Measurements from ENCODE around the gene PLA2G4F.

The PLA2G4F gene

DNA sequence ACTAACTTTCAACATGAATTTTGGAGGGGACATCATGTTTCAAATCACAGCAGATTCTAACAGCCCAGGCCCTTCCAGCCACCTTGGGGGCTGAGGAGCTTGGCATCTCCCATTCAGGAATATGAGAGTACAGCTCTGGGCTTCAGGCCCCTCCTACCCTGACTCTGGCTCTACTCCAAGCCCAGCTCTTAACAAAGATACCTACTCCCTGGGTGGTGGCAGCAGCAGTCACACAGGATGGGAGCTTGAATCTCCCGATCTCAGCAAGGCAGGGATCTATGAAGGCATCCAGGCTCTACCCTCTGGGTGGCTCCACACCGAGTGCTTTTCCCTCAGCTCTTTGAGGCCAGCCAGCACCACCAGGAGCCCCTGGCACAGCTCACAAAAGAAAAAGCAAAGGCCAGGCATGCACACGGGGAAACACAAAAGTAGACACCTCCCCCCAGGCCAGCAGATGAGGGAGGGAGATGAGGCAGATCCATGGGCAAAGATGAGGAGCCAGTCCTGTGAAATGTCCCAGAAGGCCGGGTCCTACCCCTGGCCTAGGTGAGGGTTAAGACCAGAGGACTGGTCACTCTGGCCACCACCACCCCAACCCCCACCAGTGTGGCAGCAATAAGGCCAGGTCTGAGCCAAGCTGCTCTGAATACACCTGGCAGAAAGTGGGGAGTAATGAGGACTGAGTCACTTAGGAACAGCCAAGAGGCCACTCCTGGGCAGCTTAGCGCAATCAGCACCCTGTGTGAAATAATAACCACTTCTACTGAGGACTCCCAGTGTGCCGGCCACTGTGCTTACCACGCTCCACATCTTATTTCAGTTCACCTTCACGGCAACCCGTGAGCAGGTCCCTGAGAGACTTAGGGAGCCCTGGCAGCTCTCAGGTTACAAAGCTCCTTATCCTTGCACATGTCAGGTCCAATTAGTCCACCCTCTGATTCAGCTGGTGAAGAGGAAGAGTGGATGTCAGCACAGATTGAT is 24.3 kb downstream of the PLA2G4F start:
- no peak for DNase-seq (ENCODE audit: low read depth)

GRCh38 chr15:42131006-42131405 is 25.4 kb downstream of the PLA2G4F start:
- DNase-seq (ENCODE audit: low read depth) = no peak

GRCh38 chr15:42130246-42130986 is 26.0 kb downstream of the PLA2G4F start:
- no peak for DNase-seq (ENCODE audit: low read depth)

- no peak for DNase-seq (ENCODE audit: low read depth)
Measured at GRCh38 chr15:42129364-42129763, 27.1 kb downstream of the PLA2G4F start.

DNA sequence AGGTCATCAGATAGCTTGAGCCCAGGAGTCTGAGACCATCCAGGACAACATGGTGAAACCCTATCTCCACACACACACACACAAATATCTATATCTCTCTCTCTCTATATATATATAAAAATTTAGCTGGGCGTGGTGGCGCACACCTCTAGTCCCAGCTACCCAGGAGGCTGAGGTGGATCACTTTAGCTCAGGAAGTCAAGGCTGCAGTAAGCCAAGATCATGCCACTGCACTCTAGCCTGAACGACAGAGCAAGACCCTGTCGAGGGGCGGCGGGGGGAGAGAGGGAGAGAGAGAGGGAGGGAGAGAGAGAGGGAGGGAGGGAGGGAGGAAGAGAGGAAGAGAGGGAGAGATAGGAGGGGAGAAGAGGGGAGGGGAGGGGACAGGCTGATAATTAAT is 28.0 kb downstream of the PLA2G4F start:
- DNase-seq (ENCODE audit: low read depth) = no peak

- DNase-seq (ENCODE audit: low read depth) = no peak
Measured at GRCh38 chr15:42123546-42123945, 32.9 kb downstream of the PLA2G4F start.

GRCh38 chr15:42121682-42122081 is 34.8 kb downstream of the PLA2G4F start:
- DNase-seq (ENCODE audit: low read depth) = no peak

DNA sequence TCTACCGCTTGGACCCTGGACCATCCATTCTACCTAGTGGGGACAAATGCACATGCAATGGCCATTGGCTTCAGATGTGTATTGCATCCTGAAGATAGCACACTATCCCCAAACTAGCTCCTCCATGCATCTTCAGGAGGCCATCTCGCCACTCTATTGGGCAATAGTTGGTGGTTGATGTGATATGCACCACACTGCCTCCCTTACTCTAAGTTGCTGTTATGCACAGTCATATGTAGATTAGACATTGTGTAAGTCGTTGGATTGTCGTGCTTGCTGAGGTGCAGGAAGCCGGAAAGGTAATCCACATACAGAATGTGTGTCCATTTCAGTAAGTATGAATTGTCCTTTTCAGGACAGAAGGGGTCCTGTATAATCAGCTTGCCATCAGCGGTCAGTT is 35.4 kb downstream of the PLA2G4F start:
- DNase-seq (ENCODE audit: low read depth) = no peak

DNA sequence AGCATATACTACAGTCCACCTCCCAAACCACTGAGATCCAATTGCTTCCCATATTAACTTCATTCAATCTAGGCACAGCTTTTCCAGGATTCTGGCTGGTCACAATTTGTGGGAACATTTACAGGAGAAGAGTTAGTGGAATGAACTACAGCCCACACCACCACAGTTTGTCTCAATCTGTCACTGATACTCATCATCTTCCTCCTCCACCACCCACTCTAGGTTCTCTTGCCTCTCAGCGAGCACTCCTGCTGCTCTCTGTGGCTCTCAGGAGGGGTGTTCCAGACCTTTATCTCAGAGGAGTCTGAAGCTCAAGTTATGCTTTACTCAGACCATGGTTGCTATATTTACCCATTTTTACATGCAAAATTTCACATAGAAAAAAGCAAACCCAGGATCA is 36.2 kb downstream of the PLA2G4F start:
- no peak for DNase-seq (ENCODE audit: low read depth)

DNA sequence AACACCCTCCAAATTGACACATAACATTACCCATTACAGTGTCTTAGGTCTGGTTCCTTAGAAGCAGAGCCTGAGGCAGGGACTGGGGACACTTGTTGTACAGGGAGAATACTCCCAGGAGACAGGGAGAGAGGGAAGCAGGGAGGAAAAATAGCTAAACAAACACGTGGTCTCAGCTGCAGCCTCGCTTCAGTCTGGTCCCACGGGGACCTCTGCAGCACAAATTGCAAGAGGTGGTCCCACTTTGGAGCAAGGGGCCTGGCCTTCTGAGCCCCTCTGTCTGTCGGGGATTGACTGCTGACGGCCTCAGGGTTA is 37.0 kb downstream of the PLA2G4F start:
- DNase-seq (ENCODE audit: low read depth) = no peak

DNA sequence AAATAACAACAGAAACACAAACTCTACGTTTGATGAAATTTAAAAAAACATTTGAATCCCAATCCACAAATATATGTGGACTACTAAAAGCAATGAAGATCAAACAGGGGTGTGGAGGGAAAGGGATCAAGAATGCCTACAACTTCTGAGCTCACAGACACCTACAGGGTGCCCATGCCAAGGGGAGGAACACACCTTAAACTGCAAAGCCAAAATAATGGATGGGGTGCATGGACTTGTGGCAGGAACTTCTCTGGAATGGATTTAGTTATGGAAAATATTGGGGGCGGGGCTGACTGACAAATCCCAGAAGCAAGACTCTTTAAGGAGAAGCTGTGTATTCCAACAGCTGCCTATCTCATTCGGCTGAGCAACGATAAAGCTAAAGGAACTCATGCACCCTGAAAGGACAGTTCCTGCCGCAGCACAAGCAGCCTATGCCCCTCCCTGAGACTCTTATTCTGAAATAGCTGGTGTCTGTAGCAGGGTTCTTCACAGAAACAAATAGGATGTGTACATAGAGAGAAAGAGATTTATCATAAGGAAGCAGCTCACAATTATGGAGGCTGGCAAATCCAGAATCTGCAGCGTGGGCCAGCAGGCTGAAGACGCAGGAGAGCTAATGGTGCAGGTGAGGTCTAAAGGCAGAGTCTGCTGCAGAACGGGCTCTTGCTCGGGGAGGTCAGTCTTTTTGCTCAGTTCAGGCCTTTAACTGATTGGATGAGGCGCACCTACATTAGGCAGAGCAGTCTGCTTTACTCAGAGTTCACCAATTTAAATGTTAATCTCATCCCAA is 37.6 kb downstream of the PLA2G4F start:
- no peak for DNase-seq (ENCODE audit: low read depth)

DNA sequence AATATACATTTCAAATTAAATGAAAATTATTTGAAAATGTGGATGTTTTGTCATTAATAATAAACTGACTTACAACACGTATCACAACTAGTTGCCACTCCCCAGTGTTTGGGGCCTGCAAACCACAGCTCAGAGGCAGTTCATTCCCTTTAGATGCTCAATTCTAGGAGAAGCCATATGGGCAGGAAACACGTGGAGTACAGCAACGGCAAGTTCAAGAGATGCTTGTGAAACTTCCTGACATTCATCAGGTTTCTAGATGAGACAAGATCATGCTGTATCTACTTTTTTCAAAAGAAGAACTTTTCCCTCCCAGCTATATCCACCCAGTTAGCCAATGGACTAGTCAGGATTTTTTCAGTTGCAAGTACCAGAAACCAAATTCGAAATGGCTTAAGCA is 44.5 kb downstream of the PLA2G4F start:
- no peak for DNase-seq (ENCODE audit: low read depth)

DNA sequence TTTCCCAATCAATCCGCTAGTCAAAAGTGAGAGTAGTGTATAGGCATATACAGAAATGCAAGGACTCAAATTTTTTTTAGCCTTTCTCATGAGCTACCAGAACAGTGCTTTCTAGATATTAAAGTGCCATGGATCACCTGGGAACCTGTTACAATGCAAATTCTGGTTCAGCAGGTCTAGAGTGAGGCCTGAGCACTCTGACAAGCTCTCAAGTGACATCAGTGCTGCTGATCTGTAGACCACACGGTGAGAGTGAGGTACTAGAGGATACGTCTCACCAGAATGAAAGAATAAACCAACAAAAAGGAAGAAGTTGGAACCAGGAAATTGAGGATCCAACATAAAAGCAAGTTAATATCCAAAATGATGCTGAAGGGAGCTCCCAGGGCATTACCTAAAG is 46.1 kb downstream of the PLA2G4F start:
- no peak for DNase-seq (ENCODE audit: low read depth)

- no peak for DNase-seq (ENCODE audit: low read depth)
Measured at GRCh38 chr15:42108806-42109205, 47.6 kb downstream of the PLA2G4F start.

DNA sequence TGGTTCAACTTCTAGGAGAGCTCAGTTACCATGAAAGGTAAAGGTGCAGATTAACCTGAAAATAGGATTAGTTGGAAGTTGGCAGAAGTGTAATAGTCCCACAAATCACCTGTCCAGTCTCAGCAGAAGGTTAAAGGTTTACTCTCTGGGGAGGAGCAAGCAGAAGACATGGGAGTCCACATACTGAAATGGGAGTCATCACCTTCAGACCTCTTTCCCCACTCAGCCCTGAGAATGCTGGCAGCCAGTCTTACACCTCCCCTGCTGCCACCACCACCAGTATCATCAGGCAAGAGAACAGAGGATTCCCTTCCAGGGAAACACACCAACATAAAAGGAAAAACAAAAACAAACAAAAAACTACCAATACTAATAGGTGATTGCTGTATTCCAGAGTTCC is 48.2 kb downstream of the PLA2G4F start:
- no peak for DNase-seq (ENCODE audit: low read depth)

DNA sequence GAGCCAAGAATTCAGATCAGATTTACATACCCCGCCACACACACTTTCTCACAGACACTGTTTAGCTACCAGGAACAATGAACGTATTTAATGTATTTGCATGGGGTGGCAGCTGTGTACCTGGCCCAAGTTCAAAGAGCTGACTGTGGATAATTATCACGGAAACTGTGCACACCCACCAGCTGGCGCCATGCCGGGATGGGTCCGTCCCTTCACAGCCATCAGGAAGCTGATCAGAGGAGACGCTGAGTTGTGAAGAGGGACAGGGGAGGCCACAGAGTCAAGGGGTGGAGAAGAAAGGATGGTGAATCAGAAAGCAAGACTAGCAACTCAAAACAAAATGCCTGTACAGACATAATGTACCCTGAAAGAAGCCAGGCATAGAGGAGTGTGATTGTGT is 49.0 kb downstream of the PLA2G4F start:
- DNase-seq (ENCODE audit: low read depth) = no peak

DNA sequence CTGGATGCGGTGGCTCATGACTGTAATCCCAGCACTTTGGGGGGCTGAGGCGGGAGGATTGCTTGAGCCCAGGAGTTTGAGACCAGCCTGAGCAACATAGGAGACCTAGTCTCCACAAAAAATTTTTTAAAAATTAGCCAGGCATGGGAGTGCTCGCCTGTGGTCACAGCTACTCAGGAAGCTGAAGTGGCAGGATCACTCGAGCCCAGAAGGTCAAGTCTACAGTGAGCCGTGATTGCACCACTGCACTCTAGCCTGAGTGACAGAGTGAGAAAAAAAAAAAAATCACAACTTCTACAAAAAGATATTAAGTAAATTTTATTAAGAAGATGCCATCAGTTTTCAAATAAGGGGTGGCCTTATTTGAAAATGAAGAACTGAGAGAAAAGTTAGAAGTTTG is 50.1 kb downstream of the PLA2G4F start:
- DNase-seq (ENCODE audit: low read depth) = no peak

DNA sequence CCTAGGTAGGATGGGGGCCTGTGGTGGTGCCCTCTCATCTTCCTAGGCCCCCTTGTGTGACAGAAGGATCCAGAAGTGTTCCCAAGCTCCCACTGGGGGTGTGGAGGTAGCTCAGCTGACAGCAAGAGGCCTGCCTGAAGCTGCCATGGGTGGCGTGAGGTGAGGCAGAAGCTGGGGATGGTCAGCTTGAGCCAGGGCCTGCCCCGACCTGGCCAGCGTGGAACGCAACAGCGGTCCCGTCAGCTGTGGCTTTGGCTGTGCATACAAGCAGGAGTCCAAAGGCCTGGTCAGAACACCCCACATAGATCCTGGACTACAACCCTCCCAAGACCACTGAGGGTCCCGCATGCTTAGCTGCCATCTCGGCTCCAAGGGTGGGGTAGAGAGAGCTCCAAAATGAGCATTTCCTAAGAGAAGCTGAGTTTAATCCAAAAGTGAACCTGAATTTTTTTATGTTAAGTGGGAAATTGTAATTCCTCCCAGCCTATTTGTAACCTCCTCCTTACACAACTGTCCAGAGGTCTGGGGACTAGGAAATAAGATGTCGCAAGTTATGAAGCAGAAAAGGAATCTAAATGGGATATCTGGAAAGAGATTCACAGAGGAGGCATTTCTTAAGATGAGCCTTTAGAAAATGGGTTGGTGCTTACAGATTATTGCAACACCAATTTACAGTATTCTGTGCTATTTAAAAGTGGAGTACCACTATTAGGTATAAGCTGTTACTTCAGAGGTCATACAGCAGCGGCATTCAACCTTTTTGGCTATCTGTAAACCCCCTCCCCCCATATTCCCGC is 52.1 kb downstream of the PLA2G4F start:
- no peak for DNase-seq (ENCODE audit: low read depth)

DNA sequence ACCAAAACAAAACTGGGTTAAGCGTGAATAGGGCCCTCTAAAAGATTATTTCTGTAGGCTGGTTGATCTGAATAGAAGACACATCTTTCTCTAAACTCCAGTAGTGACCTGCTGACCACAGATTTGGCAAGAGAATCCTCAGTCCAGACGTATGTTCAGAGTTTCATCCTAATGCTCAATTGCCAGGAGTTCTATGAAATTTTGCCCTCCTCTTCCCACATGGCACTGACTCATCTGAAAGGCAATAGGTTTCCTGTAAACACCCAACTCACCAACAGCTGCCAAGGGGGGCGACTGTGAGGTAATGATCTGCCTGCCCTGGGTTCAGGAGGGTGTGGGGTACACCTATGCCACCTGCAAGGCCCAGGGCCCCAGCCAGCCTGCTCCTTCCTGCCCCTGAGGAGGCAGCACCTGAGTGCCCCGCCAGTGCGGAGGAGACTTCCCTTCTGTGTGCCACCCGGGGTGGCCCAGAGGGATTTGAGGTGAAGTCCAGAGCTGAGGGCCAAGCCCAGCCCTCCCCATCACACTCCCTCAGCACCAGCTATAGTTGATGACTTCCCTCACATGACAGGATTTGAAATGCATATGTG is 53.7 kb downstream of the PLA2G4F start:
- peak; percentile 47 for DNase-seq (ENCODE audit: low read depth)

DNA sequence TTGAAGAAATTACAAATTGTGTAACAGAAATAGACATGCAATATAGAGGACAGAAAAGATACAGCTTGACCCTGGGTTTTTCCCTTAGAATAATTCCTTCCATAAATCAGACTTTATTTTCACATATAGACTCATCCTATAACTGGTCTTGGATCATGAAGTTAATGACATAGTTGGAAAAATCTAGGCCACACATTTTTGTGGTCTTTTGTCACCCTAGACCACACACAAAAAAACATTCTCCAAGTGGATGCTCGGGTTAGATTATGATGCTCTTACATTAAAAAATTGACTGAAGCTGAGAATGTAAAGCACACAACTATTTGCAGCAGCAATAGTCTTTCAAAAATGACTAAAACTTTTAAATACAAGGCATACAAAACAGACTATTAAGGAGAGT is 54.6 kb downstream of the PLA2G4F start:
- DNase-seq (ENCODE audit: low read depth) = no peak

DNA sequence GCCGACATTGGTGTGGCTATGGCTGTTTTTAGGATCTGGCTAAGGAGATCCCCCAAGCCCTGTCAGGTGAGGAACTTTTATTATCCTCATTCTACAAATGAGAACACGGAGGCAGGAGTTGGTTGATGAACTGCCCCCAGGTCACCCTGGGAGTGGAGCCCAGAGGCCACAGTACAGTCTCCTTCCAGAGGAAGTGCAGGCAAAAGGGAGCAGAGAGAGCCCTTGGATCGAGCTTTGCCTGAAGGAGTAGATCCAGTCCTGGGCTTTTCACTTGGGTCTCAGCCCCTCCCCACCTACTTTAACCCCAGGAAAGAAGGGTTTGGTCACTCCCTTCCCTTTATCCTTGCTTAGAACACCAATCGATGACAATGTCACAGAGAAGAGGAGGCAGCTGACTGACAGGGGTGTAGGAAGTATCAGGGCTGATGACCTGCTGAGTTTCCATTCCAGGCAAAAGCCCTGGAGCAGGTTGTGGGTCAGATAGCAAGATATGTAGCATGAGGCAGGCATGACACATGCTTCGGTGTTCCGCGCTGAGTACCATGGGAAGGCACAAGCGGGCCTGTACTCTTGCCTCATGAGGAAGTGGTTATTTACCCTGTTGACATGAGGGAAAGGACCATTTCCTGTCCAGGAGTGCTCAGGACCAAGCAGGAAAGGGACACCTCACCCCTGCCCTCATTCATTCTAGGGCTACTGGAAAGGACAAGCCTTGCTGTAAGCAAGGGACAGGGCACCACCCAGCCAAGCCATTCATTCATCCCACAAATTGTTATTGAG is 56.2 kb downstream of the PLA2G4F start:
- DNase-seq (ENCODE audit: low read depth) = peak; percentile 40

Measured in iris pigment epithelial cell (primary cell).